Central memory CD4-positive, alpha-beta T cell (primary cell): ENCODE data around the gene NDFIP1.

Experiments
- DNase-seq: peaks from one replicate; pipeline ENCODE4 v3.0.0; 2022

Gene NDFIP1

GRCh38 chr5:142192286-142193113 is 83.9 kb downstream of the NDFIP1 start:
- no peak for DNase-seq

- no peak for DNase-seq
Observed at GRCh38 chr5:142193114-142193428, 84.5 kb downstream of the NDFIP1 start.

GRCh38 chr5:142197098-142197497 is 88.5 kb downstream of the NDFIP1 start:
- DNase-seq, result no peak

GRCh38 chr5:142197781-142198180 is 89.2 kb downstream of the NDFIP1 start:
- no peak for DNase-seq

- DNase-seq, result no peak
Observed at GRCh38 chr5:142199388-142199787, 90.8 kb downstream of the NDFIP1 start.

GRCh38 chr5:142200387-142200786 is 91.8 kb downstream of the NDFIP1 start:
- DNase-seq, result no peak

GRCh38 chr5:142201471-142201887 is 92.9 kb downstream of the NDFIP1 start:
- DNase-seq, result no peak

- DNase-seq, result no peak
Observed at GRCh38 chr5:142202282-142202681, 93.7 kb downstream of the NDFIP1 start.
